ENCODE results near the gene TMC6. TPM values are rescaled to one million over a fixed set of nuclear protein-coding genes. Genes with fewer than 3 reads are reported as not detected.

Gene TMC6
- 65.6 and 78.7 TPM in 2 replicates for total RNA-seq

DNA sequence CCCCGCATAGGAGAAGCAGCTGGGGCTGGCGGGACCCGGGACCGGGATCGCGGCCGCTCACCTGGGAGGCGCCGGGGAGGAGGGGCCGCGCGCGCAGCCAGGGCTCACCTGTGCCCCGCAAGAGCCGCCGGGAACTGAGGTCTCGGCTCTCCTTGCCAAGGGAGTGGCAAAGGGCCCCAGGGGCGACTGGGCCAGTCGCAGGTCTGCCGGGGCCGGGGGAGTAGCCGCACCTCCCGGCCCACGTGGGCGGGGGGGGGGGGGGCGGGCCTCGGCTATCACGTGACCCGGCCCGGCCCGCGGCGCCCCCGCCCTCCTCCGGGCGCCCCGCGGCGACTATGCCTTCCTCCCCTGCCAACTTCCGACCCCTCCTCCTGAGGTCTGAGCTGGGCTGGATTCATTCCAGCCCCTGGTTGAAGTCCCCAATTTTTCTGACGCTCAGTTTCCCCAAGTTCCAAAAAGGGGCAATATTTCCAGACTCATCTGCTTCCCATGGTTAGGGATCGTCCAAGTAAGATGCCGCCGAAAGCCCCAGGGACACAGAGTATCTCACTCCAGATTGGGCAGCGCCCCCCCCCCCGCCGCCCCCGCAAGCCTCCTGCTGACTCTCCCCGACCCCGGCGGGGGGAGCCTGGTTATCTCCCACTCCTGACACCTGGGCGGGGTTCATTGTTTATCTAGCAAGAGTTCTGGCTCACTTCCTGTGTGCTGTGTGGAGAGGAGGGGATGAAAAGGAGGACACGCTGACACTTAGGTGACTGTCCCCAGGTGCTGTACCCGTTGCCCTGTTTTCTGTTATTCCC lies at the start of gene TMC6:
Gene TMC6, minus strand, starts transcription at position 205 of the 800 bp plus-strand sequence. CDS start 1,923 bp downstream, outside the sequence.

DNA sequence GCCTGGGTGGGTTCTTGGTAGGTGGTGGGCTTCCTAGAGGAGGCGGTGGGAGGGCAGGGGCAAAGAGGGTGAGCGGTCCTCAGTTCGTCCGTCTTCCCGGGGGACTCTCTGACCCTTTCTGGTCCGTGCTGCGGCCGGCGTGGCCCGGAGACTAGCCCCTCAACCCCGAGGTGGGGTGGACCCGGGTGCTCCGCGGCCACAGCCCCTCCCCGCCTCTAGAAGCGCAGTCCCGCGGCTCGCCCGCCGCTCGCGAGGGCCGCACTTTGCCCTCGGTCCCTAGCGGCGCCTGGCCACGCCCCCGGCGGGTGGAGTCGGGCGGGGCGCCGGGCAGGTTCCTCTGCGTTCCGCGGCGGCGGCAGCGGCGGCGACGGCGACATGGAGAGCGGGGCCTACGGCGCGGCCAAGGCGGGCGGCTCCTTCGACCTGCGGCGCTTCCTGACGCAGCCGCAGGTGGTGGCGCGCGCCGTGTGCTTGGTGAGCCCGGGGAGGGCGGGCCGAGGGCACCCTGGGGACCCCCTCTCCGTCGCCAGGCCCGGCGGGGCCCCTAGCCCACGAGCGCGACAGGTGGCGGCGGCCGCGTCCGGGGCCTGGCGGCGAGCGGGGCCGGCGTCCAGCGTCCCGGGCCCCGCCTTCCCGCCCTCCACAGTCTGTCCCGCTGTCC lies 39.8 kb upstream of the TMC6 start, which contains the start of gene SYNGR2:
Gene SYNGR2, plus strand, starts transcription at position 340 of the 661 bp plus-strand sequence. Its CDS starts 36 bp downstream, at position 376.

DNA sequence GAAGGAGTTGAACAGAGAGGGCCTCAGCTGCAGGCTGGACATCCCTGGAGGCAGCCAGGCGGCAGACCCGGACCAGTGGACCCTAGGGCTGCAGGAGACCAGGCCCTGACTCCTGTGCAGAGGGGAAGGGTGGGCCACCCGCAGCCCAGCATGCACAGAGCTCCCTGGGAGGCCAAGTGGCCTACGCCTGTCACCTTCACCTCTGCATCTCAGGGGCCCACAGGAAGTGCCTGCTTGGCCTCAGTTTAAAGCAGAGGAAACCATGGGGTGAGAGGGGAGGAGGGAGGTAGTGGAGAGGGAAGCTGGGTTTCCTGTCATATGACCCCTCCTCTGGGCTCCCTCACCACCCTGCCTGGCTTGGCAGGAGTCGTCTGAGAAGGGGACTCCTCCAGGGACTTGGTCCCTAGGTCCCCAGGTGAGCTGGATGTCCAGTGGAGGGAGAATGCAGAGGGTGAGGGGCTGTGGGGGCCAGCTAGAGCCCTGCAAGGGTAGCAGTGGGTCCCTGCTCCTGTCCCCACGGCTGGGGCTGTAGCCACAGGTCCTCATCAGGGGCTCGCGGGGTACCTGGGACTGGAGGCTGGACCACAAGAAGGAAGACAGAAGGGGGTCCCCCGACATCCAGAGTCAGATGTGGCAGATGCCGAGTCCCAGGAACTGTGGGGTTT lies 2.0 kb upstream of the TMC6 start, which contains the start of gene TMC8:
Gene TMC8, plus strand, starts transcription at position 335 of the 665 bp plus-strand sequence. CDS start 818 bp downstream, outside the sequence.

Other genes starting within 250 kb of the TMC6 start
- 0.68 and 0.93 TPM in 2 replicates for gene TNRC6C, start 170.1 kb downstream of the TMC6 start, total RNA-seq
- under 0.01 and 0.21 TPM in 2 replicates for gene TMC8, start 2.0 kb upstream of the TMC6 start, total RNA-seq
- 0.34 and 0.93 TPM in 2 replicates for gene C17orf99, start 17.6 kb upstream of the TMC6 start, total RNA-seq
- 56.4 and 68.8 TPM in 2 replicates for gene SYNGR2, start 39.8 kb upstream of the TMC6 start, total RNA-seq
- gene TK1, start 58.3 kb upstream of the TMC6 start, total RNA-seq: 0.78 and 1.4 TPM in 2 replicates
- gene AFMID, start 58.6 kb upstream of the TMC6 start, total RNA-seq: 22.7 and 32.8 TPM in 2 replicates
- gene BIRC5, start 85.5 kb upstream of the TMC6 start, total RNA-seq: 0.14 and 1.0 TPM in 2 replicates
- not detected in 2 replicates for gene TMEM235, start 102.9 kb upstream of the TMC6 start, total RNA-seq
- 18.8 and 19.6 TPM in 2 replicates for gene SOCS3, start 231.3 kb upstream of the TMC6 start, total RNA-seq
- gene PGS1, start 249.9 kb upstream of the TMC6 start, total RNA-seq: 15.7 and 32.3 TPM in 2 replicates

All from nasal cavity respiratory epithelium epithelial cell of viscerocranial mucosa (primary cell).